Natural killer cell (primary cell): ENCODE data around the gene KDM7A. TPM values are rescaled to one million over a fixed set of nuclear protein-coding genes. Genes with fewer than 3 reads are reported as not detected.

ENCODE experiments used
- ATAC-seq, 3 donors: fragments of 150-1000 bp in 2 of 3; fragments of 200-7000 bp in 1 of 3; cut with Tn5 transposase; 1 replicate in 1 of 3; 2 replicates in 2 of 3; pipeline ENCODE4 v1.10.0; 2021; ENCODE audit warnings: mild to moderate bottlenecking in 2 of 3, moderate library complexity in 2 of 3
- DNase-seq, 2 donors: peaks; one replicate each; pipeline versions ENCODE4 v3.0.0 to v3.0.0-alpha.2; 2013 to 2021; ENCODE audit warnings: mixed read lengths in 1 of 2
- H3K27ac ChIP-seq: one replicate; pipeline ENCODE4 v1.5.1; 2013; ENCODE audit warnings: mild to moderate bottlenecking, low read length
- H3K27me3 ChIP-seq: one replicate; pipeline ENCODE4 v1.6.1; 2013; ENCODE audit warnings: low read length; ENCODE audit not compliant: control insufficient read depth, insufficient read depth
- H3K36me3 ChIP-seq: one replicate; pipeline ENCODE4 v1.6.1; 2013; ENCODE audit warnings: low read length; ENCODE audit not compliant: control insufficient read depth, insufficient read depth
- H3K4me1 ChIP-seq: one replicate; pipeline ENCODE4 v1.6.1; 2013; ENCODE audit warnings: low read length; ENCODE audit not compliant: control insufficient read depth, insufficient read depth
- H3K4me3 ChIP-seq: one replicate; pipeline ENCODE4 v1.5.1; 2013; ENCODE audit warnings: low read length
- H3K9me3 ChIP-seq: one replicate; pipeline ENCODE4 v1.6.1; 2013; ENCODE audit warnings: low read length; ENCODE audit not compliant: control insufficient read depth, insufficient read depth
- H3K27ac Mint-ChIP-seq, 2 donors: one replicate each; pipeline ENCODE4 v1.8.0; 2022; ENCODE audit warnings: mild to moderate bottlenecking in 2 of 2, mixed read lengths in 2 of 2, moderate library complexity in 1 of 2
- H3K27me3 Mint-ChIP-seq, 2 donors: one replicate each; pipeline ENCODE4 v1.8.0; 2022; ENCODE audit warnings: low read depth in 2 of 2, mixed read lengths in 2 of 2
- H3K36me3 Mint-ChIP-seq: one replicate; pipeline ENCODE4 v1.8.0; 2022; ENCODE audit warnings: mixed read lengths
- H3K4me1 Mint-ChIP-seq, 2 donors: one replicate each; pipeline ENCODE4 v1.8.0; 2022; ENCODE audit warnings: mixed read lengths in 2 of 2
- H3K4me3 Mint-ChIP-seq: one replicate; pipeline ENCODE4 v1.8.0; 2022; ENCODE audit warnings: mild to moderate bottlenecking, moderate library complexity, mixed read lengths
- H3K9me3 Mint-ChIP-seq, 2 donors: one replicate each; pipeline ENCODE4 v1.8.0; 2022; ENCODE audit warnings: mixed read lengths in 2 of 2
- WGBS: methylation state at CpG from one replicate; pipeline ENCODE4 v1.1.7; 2013; ENCODE audit warnings: missing lambda C conversion rate; ENCODE audit not compliant: insufficient coverage; 5-methylcytosine and 5-hydroxymethylcytosine counted together
- intact Hi-C: fragments of 100-400 bp; cut with micrococcal nuclease; formaldehyde crosslinking; loops from one replicate; pipeline ENCODE4 v1.14.2; 2022
- total RNA-seq, 4 donors: library from RNA; stranded (reverse); fragments of 120-200 nt in 1 of 4; gene quantifications; one replicate each; pipeline versions ENCODE4 v1.2.3 to v1.2.4, GENCODE V29; 2013 to 2022
- TF ChIP-seq, protein P1 (sequence below): fragments of 200-600 bp; IDR thresholded peaks from one replicate; pipeline ENCODE4 v1.8.0; 2022; ENCODE audit warnings: antibody characterized with exemption

KDM7A gene
- total RNA-seq, 3 donors from 2014 or later (not counting 1 experiment from before 2014, with no cell fraction given): 25.2 to 38.1 (median 36.1) TPM

DNA sequence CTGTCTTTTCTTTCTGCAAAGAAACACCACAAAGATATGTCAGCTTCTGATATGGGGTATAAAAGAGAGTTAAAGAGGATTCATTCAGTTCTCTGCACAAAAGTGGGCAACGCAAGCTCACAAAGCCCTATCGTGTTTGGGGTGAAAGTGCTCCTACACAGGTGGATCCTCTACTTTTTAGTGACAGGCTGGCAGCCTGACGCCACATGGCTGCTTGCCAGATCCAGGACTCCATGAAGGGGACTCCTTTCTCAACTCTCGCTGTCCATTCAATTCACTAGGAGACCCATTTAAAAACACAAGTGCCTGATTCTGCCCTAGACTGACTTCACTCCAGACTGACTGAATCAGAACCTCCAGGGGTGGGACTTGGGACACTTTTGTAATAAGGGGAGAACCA lies 122.0 kb downstream of the KDM7A start:
- no peak overlapping the region for H3K4me3 Mint-ChIP-seq
- no peaks in the 10 kb centered on the region for H3K9me3 Mint-ChIP-seq
- no peak for DNase-seq
- ATAC-seq: no peak
- peak overlapping the region; percentile 79 to 86 for H3K27ac Mint-ChIP-seq
- Histone ChIP-seq H3K9me3 (no peaks in the 10 kb centered on the region), H3K36me3 (peaks cover 34% of the 10 kb centered on the region), H3K4me1 (peaks cover 16% of the 10 kb centered on the region), H3K27ac (peak overlapping the region; percentile 50), H3K4me3 (no peak overlapping the region), H3K27me3 (no peaks in the 10 kb centered on the region)
- WGBS: 98% methylated on average over 4 of the region's 4 CpGs
- peaks cover 16% of the 10 kb centered on the region for H3K36me3 Mint-ChIP-seq
- H3K27me3 Mint-ChIP-seq: no peaks in the 10 kb centered on the region
- intact Hi-C loops: no loop called here
- TF ChIP-seq, protein P1, sequence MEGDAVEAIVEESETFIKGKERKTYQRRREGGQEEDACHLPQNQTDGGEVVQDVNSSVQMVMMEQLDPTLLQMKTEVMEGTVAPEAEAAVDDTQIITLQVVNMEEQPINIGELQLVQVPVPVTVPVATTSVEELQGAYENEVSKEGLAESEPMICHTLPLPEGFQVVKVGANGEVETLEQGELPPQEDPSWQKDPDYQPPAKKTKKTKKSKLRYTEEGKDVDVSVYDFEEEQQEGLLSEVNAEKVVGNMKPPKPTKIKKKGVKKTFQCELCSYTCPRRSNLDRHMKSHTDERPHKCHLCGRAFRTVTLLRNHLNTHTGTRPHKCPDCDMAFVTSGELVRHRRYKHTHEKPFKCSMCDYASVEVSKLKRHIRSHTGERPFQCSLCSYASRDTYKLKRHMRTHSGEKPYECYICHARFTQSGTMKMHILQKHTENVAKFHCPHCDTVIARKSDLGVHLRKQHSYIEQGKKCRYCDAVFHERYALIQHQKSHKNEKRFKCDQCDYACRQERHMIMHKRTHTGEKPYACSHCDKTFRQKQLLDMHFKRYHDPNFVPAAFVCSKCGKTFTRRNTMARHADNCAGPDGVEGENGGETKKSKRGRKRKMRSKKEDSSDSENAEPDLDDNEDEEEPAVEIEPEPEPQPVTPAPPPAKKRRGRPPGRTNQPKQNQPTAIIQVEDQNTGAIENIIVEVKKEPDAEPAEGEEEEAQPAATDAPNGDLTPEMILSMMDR: no peak
- H3K4me1 Mint-ChIP-seq: peaks cover 44 to 49% of the 10 kb centered on the region in 2 donors

DNA sequence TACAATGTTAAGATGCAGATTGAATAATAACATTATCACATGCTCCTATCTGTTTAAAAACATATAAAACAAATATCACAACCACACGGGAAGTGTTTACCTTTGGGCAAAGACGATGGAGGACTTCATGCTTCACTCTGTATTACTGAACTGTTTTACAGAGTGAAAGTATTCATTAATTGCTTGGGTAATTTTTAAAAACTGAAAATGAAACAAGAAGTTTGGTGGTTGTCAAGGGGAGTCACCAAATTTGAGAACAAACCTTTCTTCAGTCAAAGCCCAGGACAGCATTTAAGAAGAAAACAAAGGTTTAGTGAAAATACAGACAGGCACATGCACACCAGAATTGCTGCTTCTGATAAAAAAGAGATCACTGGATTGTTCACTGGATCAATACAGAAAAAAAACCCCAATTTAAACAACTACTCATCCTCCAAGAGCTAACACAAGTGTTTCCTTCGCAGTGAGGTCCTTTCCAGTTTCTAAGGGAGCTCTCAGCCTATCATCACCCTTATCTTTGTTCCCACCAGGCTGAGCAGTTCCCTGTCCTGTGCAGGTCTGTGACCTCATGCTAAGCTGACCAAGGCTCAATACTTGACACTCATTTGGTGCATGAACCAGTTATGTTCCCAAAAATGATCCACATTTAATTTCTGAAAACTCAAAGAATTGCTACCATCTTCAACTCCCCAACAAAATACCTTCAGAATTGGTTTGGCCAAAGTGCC lies 122.8 kb downstream of the KDM7A start:
- peaks cover 37 to 42% of the 10 kb centered on the region in 2 donors for H3K4me1 Mint-ChIP-seq
- Histone ChIP-seq H3K27ac (peak overlapping the region; percentile 50), H3K4me1 (peaks cover 13% of the 10 kb centered on the region), H3K9me3 (no peaks in the 10 kb centered on the region), H3K27me3 (no peaks in the 10 kb centered on the region), H3K4me3 (no peak overlapping the region), H3K36me3 (peaks cover 41% of the 10 kb centered on the region)
- peak overlapping the region; percentile 79 to 86 for H3K27ac Mint-ChIP-seq
- intact Hi-C loops: no loop called here
- H3K9me3 Mint-ChIP-seq: no peaks in the 10 kb centered on the region
- TF ChIP-seq, protein P1: no peak
- H3K4me3 Mint-ChIP-seq: peak overlapping the region; percentile 56
- 66% methylated on average over 3 of the region's 3 CpGs for WGBS
- ATAC-seq: peak; percentile 50 to 61 (median 57)
- DNase-seq: no peak
- peaks cover 16% of the 10 kb centered on the region for H3K36me3 Mint-ChIP-seq
- no peaks in the 10 kb centered on the region for H3K27me3 Mint-ChIP-seq

DNA sequence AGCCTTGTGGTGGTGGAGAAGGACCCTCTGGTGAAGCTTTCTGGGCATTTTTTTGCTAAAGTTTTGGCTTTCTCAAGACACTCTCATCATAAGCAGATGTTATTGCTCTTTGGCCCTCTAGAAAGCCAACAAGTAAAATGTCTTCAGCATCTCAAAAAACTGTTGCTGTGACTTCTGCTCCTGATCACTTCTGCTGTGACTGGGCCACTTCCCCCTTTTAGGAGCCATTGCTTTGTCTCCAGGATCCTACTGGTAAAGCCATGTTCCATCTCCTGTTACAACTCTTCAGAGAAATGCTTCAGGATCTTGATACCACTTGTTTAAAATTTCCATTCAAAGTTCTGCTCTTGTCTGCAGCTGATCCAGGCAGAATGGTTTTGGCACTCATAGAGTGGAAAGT lies 125.0 kb downstream of the KDM7A start:
- Histone ChIP-seq H3K4me1 (peaks cover 13% of the 10 kb centered on the region), H3K36me3 (peaks cover 49% of the 10 kb centered on the region), H3K27me3 (no peaks in the 10 kb centered on the region), H3K4me3 (no peak overlapping the region), H3K27ac (no peak overlapping the region), H3K9me3 (no peaks in the 10 kb centered on the region)
- no peak for ATAC-seq
- intact Hi-C loops: no loop called here
- no peak overlapping the region for H3K4me3 Mint-ChIP-seq
- no peaks in the 10 kb centered on the region for H3K9me3 Mint-ChIP-seq
- H3K4me1 Mint-ChIP-seq: peaks cover 29 to 38% of the 10 kb centered on the region in 2 donors
- TF ChIP-seq, protein P1: no peak
- H3K36me3 Mint-ChIP-seq: peaks cover 16% of the 10 kb centered on the region
- no peak for DNase-seq
- no peaks in the 10 kb centered on the region for H3K27me3 Mint-ChIP-seq
- peak overlapping the region in 1 of 2 donors; percentile 11 for H3K27ac Mint-ChIP-seq

DNA sequence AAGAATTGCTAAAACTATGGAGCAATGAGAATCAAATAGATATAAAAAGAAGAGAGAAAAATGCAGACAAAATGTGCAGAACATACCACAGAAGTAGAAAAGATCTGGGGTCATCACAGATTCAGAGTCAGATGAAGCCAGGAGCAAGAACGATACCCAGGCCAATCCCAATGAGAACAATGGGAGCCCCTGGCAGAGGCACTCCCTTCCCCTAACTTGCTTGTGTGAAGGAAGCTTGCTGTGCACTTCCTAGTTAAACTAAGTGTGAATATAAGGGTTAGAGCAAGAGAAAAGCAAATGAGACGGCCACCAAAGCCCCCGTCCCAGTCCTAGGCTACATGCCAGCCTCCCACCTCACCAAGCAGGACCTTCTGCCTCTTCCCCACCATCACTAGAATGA lies 126.7 kb downstream of the KDM7A start:
- Mint-ChIP-seq H3K4me3 (no peak overlapping the region), H3K27ac (peak overlapping the region in 1 of 2 donors; percentile 4), H3K36me3 (peaks cover 25% of the 10 kb centered on the region), H3K9me3 (no peaks in the 10 kb centered on the region), H3K27me3 (no peaks in the 10 kb centered on the region), H3K4me1 (peaks cover 25 to 32% of the 10 kb centered on the region in 2 donors)
- peaks cover 13% of the 10 kb centered on the region for H3K4me1 ChIP-seq
- H3K36me3 ChIP-seq: peaks cover 62% of the 10 kb centered on the region
- TF ChIP-seq, protein P1: no peak
- H3K27ac ChIP-seq: no peak overlapping the region
- 100% methylated on average over 3 of the region's 3 CpGs for WGBS
- no peaks in the 10 kb centered on the region for H3K9me3 ChIP-seq
- ATAC-seq (no peak), DNase-seq (no peak)
- no peak overlapping the region for H3K4me3 ChIP-seq
- H3K27me3 ChIP-seq: no peaks in the 10 kb centered on the region
- intact Hi-C loops: no loop called here
